Small intestine (tissue), 7 donors: ENCODE data around the gene GLIS1. TPM values are rescaled to one million over a fixed set of nuclear protein-coding genes. Genes with fewer than 3 reads are reported as not detected.
A peak's percentile ranks its signal among the peaks of the same experiment; 100 is the strongest.

Source experiments
- DNase-seq, 2 donors: peaks; one replicate each; pipeline versions ENCODE4 v3.0.0 to v3.0.0-alpha.2; 2013
- FAIRE-seq: peaks from 2 replicates; lab custom pipeline; 2012; peaks lifted over from hg19 to GRCh38; lab: Jason Lieb, UNC
- H3K27ac ChIP-seq, 3 donors: one replicate each; pipeline ENCODE4 v1.5.1; 2013; ENCODE audit warnings: low read length in 2 of 3, mild to moderate bottlenecking in 2 of 3, control low read depth in 1 of 3, inconsistent platforms in 1 of 3, low read depth in 1 of 3, moderate library complexity in 1 of 3
- H3K27me3 ChIP-seq, 3 donors: one replicate each; pipeline ENCODE4 v1.6.1; 2013; ENCODE audit warnings: low read length in 3 of 3, inconsistent platforms in 1 of 3; ENCODE audit not compliant: control insufficient read depth in 3 of 3, insufficient read depth in 3 of 3
- H3K36me3 ChIP-seq, 3 donors: one replicate each; pipeline ENCODE4 v1.6.1; 2013; ENCODE audit warnings: low read length in 3 of 3, inconsistent platforms in 1 of 3, low read depth in 1 of 3, mild to moderate bottlenecking in 1 of 3, moderate library complexity in 1 of 3; ENCODE audit not compliant: control insufficient read depth in 3 of 3, insufficient read depth in 2 of 3
- H3K4me1 ChIP-seq, 3 donors: one replicate each; pipeline ENCODE4 v1.6.1; 2013; ENCODE audit warnings: low read length in 2 of 3, inconsistent platforms in 1 of 3, low read depth in 1 of 3, mild to moderate bottlenecking in 1 of 3, moderate library complexity in 1 of 3; ENCODE audit not compliant: control insufficient read depth in 3 of 3, insufficient read depth in 2 of 3
- H3K4me3 ChIP-seq, 3 donors: one replicate each; pipeline ENCODE4 v1.5.1; 2013; ENCODE audit warnings: low read length in 3 of 3, control low read depth in 1 of 3, inconsistent platforms in 1 of 3, low read depth in 1 of 3, mild to moderate bottlenecking in 1 of 3, moderate library complexity in 1 of 3
- H3K9me3 ChIP-seq, 2 donors: one replicate each; pipeline ENCODE4 v1.6.1; 2013; ENCODE audit warnings: low read depth in 1 of 2, low read length in 1 of 2; ENCODE audit not compliant: control insufficient read depth in 2 of 2, insufficient read depth in 1 of 2
- WGBS, 3 donors: extraction: QIAGEN DNeasy Blood & Tissue Kit; methylation state at CpG; one replicate each; pipeline ENCODE4 v1.1.7; 2013; 5-methylcytosine and 5-hydroxymethylcytosine counted together
- polyA plus RNA-seq, 4 donors: library from polyadenylated mRNA; stranded (reverse) in 3 of 4; unstranded in 1 of 4; fragments of 200-250 nt in 3 of 4; fragments of 120-200 nt in 1 of 4; gene quantifications; one replicate each; pipeline versions ENCODE4 v1.2.1 to v1.2.3, GENCODE V29; 2013
- donor health status: healthy with polysubstance abuse.
- donor health status: control.
- donor health status: control.
- donor health status: Bipolar disorder and iron deficiency.
- donor health status: healthy.

The GLIS1 gene
- polyA plus RNA-seq, 4 donors = 0.19 to 0.50 TPM; not detected in 2

- peaks cover 0 to 21% (median 5%) of the 10 kb centered on the region in 3 donors for H3K27me3 ChIP-seq
- 34 to 35% (median 34%) methylated on average over 6 of the region's 6 CpGs for WGBS, 3 donors
- no peak for FAIRE-seq
Measured at GRCh38 chr1:53681351-53681976, 57.5 kb downstream of the GLIS1 start.

GRCh38 chr1:53680868-53681267, 58.1 kb downstream of the GLIS1 start:
- no peak overlapping the region for H3K4me3 ChIP-seq
- no peaks in the 10 kb centered on the region for H3K36me3 ChIP-seq
- DNase-seq = no peak
- 87 to 93% (median 88%) methylated on average over 8 of the region's 8 CpGs for WGBS, 3 donors
- no peak for FAIRE-seq
- H3K4me1 ChIP-seq = peaks cover 0 to 34% (median 4%) of the 10 kb centered on the region in 3 donors
- no peak overlapping the region for H3K27ac ChIP-seq
- no peaks in the 10 kb centered on the region for H3K9me3 ChIP-seq
- peaks cover 0 to 15% (median 5%) of the 10 kb centered on the region in 3 donors for H3K27me3 ChIP-seq

More at GRCh38 chr1:53681351-53681976, 57.5 kb downstream of the GLIS1 start:
- peak overlapping the region in 1 of 3 donors; percentile 31 for H3K27ac ChIP-seq
- peaks cover 0 to 34% (median 4%) of the 10 kb centered on the region in 3 donors for H3K4me1 ChIP-seq
- H3K9me3 ChIP-seq = no peaks in the 10 kb centered on the region
- no peaks in the 10 kb centered on the region for H3K36me3 ChIP-seq
- DNase-seq = no peak
- no peak overlapping the region for H3K4me3 ChIP-seq

GRCh38 chr1:53678938-53679825, 59.8 kb downstream of the GLIS1 start:
- DNase-seq = no peak

GRCh38 chr1:53678507-53678906, 60.5 kb downstream of the GLIS1 start:
- 39 to 51% (median 50%) methylated on average over 4 of the region's 4 CpGs for WGBS, 3 donors
- FAIRE-seq (no peak), DNase-seq (no peak)
- Histone ChIP-seq H3K4me1 (peaks cover 0 to 22% (median 4%) of the 10 kb centered on the region in 3 donors), H3K27ac (no peak overlapping the region), H3K27me3 (no peaks in the 10 kb centered on the region), H3K36me3 (no peaks in the 10 kb centered on the region), H3K4me3 (no peak overlapping the region), H3K9me3 (no peaks in the 10 kb centered on the region)

More at GRCh38 chr1:53678938-53679825, 59.8 kb downstream of the GLIS1 start:
- WGBS, 3 donors = 68 to 78% (median 75%) methylated on average over 15 of the region's 15 CpGs
- H3K27ac ChIP-seq = no peak overlapping the region
- no peak overlapping the region for H3K4me3 ChIP-seq
- no peaks in the 10 kb centered on the region for H3K36me3 ChIP-seq
- no peaks in the 10 kb centered on the region for H3K27me3 ChIP-seq
- no peak for FAIRE-seq
- H3K4me1 ChIP-seq = peaks cover 0 to 22% (median 4%) of the 10 kb centered on the region in 3 donors
- H3K9me3 ChIP-seq = no peaks in the 10 kb centered on the region

GRCh38 chr1:53678046-53678445, 60.9 kb downstream of the GLIS1 start:
- peaks cover 0 to 22% (median 4%) of the 10 kb centered on the region in 3 donors for H3K4me1 ChIP-seq
- FAIRE-seq = no peak
- no peaks in the 10 kb centered on the region for H3K36me3 ChIP-seq
- DNase-seq = no peak
- no peak overlapping the region for H3K4me3 ChIP-seq
- WGBS, 3 donors = 80 to 88% (median 87%) methylated on average over 7 to 8 of the region's 8 CpGs
- no peaks in the 10 kb centered on the region for H3K27me3 ChIP-seq
- no peaks in the 10 kb centered on the region for H3K9me3 ChIP-seq
- H3K27ac ChIP-seq = no peak overlapping the region

- Histone ChIP-seq H3K4me3 (no peak overlapping the region), H3K27ac (no peak overlapping the region), H3K27me3 (no peaks in the 10 kb centered on the region), H3K4me1 (peaks cover 0 to 19% (median 4%) of the 10 kb centered on the region in 3 donors), H3K36me3 (no peaks in the 10 kb centered on the region), H3K9me3 (no peaks in the 10 kb centered on the region)
- WGBS, 3 donors = 91 to 93% (median 92%) methylated on average over 15 of the region's 15 CpGs
- FAIRE-seq = no peak
- no peak for DNase-seq
Measured at GRCh38 chr1:53677486-53677885, 61.5 kb downstream of the GLIS1 start.

GRCh38 chr1:53672785-53673184, 66.2 kb downstream of the GLIS1 start:
- Histone ChIP-seq H3K36me3 (no peaks in the 10 kb centered on the region), H3K4me3 (no peak overlapping the region), H3K27me3 (no peaks in the 10 kb centered on the region), H3K27ac (no peak overlapping the region), H3K4me1 (no peaks in the 10 kb centered on the region), H3K9me3 (no peaks in the 10 kb centered on the region)
- DNase-seq (no peak), FAIRE-seq (no peak)
- 84 to 88% (median 88%) methylated on average over 9 of the region's 9 CpGs for WGBS, 3 donors

- H3K27me3 ChIP-seq = no peaks in the 10 kb centered on the region
- H3K9me3 ChIP-seq = no peaks in the 10 kb centered on the region
- H3K4me1 ChIP-seq = no peaks in the 10 kb centered on the region
- H3K27ac ChIP-seq = no peak overlapping the region
- H3K36me3 ChIP-seq = no peaks in the 10 kb centered on the region
- H3K4me3 ChIP-seq = no peak overlapping the region
- DNase-seq = no peak
- no peak for FAIRE-seq
- 94 to 96% (median 96%) methylated on average over 5 of the region's 5 CpGs for WGBS, 3 donors
Measured at GRCh38 chr1:53672243-53672642, 66.7 kb downstream of the GLIS1 start.
